Fibroblast of lung (primary cell): ENCODE measurements around the gene IRGQ. TPM values are rescaled to one million over a fixed set of nuclear protein-coding genes. Genes with fewer than 3 reads are reported as not detected.
A peak's percentile ranks its signal among the peaks of the same experiment; 100 is the strongest.

Experiments used
- DNase-seq, 2 donors: peaks; one replicate each; pipeline versions ENCODE4 v3.0.0 to v3.0.0-alpha.2; 2010; ENCODE audit warnings: low read depth in 2 of 2
- H2AFZ ChIP-seq: 2 replicates; pipeline ENCODE4 v1.5.1; 2012; ENCODE audit warnings: low read length, control low read depth, inconsistent platforms
- H3K27ac ChIP-seq: 2 replicates; pipeline ENCODE4 v1.5.1; 2011; ENCODE audit warnings: low read length, control low read depth; ENCODE audit not compliant: insufficient read depth
- H3K27me3 ChIP-seq: 2 replicates; pipeline ENCODE4 v1.5.1; 2011; ENCODE audit warnings: mild to moderate bottlenecking, low read length; ENCODE audit not compliant: control insufficient read depth, insufficient read depth
- H3K36me3 ChIP-seq: 2 replicates; pipeline ENCODE4 v1.5.1; 2011; ENCODE audit warnings: low read length; ENCODE audit not compliant: control insufficient read depth, insufficient read depth
- H3K4me1 ChIP-seq: 2 replicates; pipeline ENCODE4 v1.5.1; 2011; ENCODE audit warnings: low read length; ENCODE audit not compliant: control insufficient read depth, insufficient read depth; ENCODE audit errors: extremely low read depth
- H3K4me2 ChIP-seq: 2 replicates; pipeline ENCODE4 v1.5.1; 2011; ENCODE audit warnings: low read length, control low read depth; ENCODE audit not compliant: insufficient read depth; ENCODE audit errors: extremely low read depth
- H3K4me3 ChIP-seq, 4 experiments: fragments of 200-600 bp in 1 of 4; sonication (generic) in 1 of 4; replicated peaks in 1 of 4; 2 replicates each; pipeline ENCODE4 v1.5.1; 2011 to 2016; ENCODE audit warnings: low read length in 4 of 4, low read depth in 3 of 4, mild to moderate bottlenecking in 3 of 4, control low read depth in 2 of 4, inconsistent platforms in 1 of 4, mixed read lengths in 1 of 4; ENCODE audit not compliant: insufficient read depth in 1 of 4; ENCODE audit errors: control extremely low read depth in 1 of 4
- H3K79me2 ChIP-seq: 2 replicates; pipeline ENCODE4 v1.5.1; 2012; ENCODE audit warnings: mild to moderate bottlenecking, low read length, inconsistent platforms; ENCODE audit not compliant: control insufficient read depth, insufficient read depth
- H3K9ac ChIP-seq: 2 replicates; pipeline ENCODE4 v1.5.1; 2011; ENCODE audit warnings: mild to moderate bottlenecking, low read length, control low read depth; ENCODE audit not compliant: insufficient read depth
- H3K9me3 ChIP-seq: 2 replicates; pipeline ENCODE4 v1.5.1; 2012; ENCODE audit warnings: low read depth, low read length; ENCODE audit not compliant: control insufficient read depth, insufficient read depth
- H4K20me1 ChIP-seq: 2 replicates; pipeline ENCODE4 v1.5.1; 2011; ENCODE audit warnings: low read length; ENCODE audit not compliant: control insufficient read depth, insufficient read depth; ENCODE audit errors: extremely low read depth
- EZH2 ChIP-seq: IDR thresholded peaks from 2 replicates; pipeline ENCODE4 v1.5.1; 2012; ENCODE audit warnings: low read length, control low read depth, mild to moderate bottlenecking; ENCODE audit errors: missing control alignments
- polyA plus RNA-seq, 2 donors: library from polyadenylated mRNA; depleted of rRNA in 1 of 2; stranded (reverse) in 1 of 2; unstranded in 1 of 2; fragments of >200 nt; gene quantifications; 2 replicates each; pipeline ENCODE4 v1.2.1, GENCODE V29; 2011 to 2012; ENCODE audit warnings: missing spikeins in 1 of 2
- total RNA-seq: library from RNA; depleted of rRNA; stranded (reverse); fragments of >200 nt; gene quantifications from 2 replicates; pipeline ENCODE4 v1.2.1, GENCODE V29; 2014
- TF ChIP-seq, protein P1 (sequence below), 2 donors: IDR thresholded peaks in 1 of 2; conservative IDR thresholded peaks in 1 of 2; 1 replicate in 1 of 2; 2 replicates in 1 of 2; pipeline ENCODE4 v1.5.1; 2011 to 2012; ENCODE audit warnings: low read length in 2 of 2, control low read depth in 1 of 2, inconsistent platforms in 1 of 2, low read depth in 1 of 2, mild to moderate bottlenecking in 1 of 2

The IRGQ gene
- total and polyA plus RNA-seq, 2 donors (not counting 1 experiment from before 2014, with no cell fraction given), result 11.7 to 12.2 TPM

DNA sequence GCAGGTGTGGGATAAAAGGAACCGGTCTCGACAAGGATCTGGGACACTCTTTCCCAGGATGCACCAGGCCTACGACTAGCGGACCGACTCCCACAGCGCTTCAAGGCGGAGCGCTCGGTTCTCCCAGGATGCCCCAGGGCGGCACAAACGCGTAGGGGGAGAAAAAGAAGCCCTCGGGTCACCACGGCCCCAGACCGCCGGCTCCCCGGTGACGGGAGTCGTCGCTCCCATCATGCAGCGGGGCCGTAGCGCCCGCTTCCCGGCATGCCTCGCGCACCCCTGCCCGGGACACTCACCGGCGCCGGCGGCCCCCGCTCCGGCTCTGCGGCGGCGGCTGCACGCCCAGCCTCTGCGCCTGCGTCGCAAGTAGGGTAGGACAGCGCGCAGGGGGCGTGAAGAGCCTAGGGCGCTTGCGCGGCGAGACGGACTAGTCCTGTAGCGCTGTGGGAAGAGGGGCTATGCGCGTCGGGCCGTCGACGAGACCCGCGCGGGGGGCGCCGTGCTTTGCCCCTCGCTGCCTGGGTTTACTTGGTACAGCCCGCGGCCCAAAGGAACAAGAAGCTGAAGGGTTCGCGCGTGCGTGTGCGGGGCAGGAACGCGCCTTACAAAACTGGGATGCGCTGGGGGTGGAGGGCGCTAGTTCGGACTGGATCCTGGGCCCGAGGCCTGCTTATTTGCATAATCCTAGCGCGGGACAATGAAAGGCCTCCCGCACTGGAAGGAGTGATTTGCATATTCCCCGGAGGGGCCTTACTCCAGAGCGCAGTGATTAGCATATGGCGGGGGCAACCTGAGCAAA is 23.5 kb upstream of the IRGQ start, which contains the start of gene ZNF428:
Gene ZNF428 (minus strand): TSS at position 368 of the 799 bp plus-strand sequence. CDS start 5,325 bp downstream, outside the sequence.
- Histone ChIP-seq H3K79me2 (peaks cover 13% of the 10 kb centered on the region), H3K4me1 (peaks cover 2% of the 10 kb centered on the region), H2AFZ (peak within 1 kb of the TSS; percentile 89), H3K36me3 (no peaks in the 10 kb centered on the region), H3K27ac (peak within 1 kb of the TSS; percentile 88), H4K20me1 (no peaks in the 10 kb centered on the region), H3K9me3 (no peaks in the 10 kb centered on the region), H3K27me3 (no peaks in the 10 kb centered on the region), H3K9ac (peak within 1 kb of the TSS; percentile 87), H3K4me3 (peak within 1 kb of the TSS; percentile 64 to 86 (median 76)), H3K4me2 (peak within 1 kb of the TSS; percentile 95)
- peak; percentile 85 to 89 for DNase-seq
- TF ChIP-seq EZH2, result no peak

DNA sequence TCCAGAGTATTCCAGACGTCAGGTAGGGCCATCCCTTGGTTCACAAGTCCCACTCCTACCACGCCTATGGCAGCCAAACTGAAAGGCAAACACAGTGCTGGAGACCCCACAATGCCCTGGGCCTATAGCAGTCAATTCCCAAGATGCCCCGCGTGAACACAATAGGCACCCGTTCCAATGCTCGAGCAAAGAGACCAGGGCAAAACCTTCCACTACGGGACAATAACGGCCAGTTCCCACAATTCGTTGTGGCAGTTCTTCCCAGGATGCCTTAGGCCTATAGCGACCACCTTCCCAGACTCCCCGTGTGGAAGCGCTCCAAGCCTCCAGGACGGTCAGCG is 23.0 kb upstream of the IRGQ start:
- peaks cover 13% of the 10 kb centered on the region for H3K79me2 ChIP-seq
- no peaks in the 10 kb centered on the region for H3K36me3 ChIP-seq
- H3K4me3 ChIP-seq, result peak overlapping the region; percentile 64 to 86 (median 76)
- DNase-seq, result no peak
- H2AFZ ChIP-seq, result peak overlapping the region; percentile 86
- H3K4me2 ChIP-seq, result peak overlapping the region; percentile 95
- H3K27ac ChIP-seq, result peak overlapping the region; percentile 88
- no peaks in the 10 kb centered on the region for H3K27me3 ChIP-seq
- no peaks in the 10 kb centered on the region for H3K9me3 ChIP-seq
- no peaks in the 10 kb centered on the region for H4K20me1 ChIP-seq
- TF ChIP-seq EZH2, result no peak
- peaks cover 2% of the 10 kb centered on the region for H3K4me1 ChIP-seq
- H3K9ac ChIP-seq, result peak overlapping the region; percentile 87

DNA sequence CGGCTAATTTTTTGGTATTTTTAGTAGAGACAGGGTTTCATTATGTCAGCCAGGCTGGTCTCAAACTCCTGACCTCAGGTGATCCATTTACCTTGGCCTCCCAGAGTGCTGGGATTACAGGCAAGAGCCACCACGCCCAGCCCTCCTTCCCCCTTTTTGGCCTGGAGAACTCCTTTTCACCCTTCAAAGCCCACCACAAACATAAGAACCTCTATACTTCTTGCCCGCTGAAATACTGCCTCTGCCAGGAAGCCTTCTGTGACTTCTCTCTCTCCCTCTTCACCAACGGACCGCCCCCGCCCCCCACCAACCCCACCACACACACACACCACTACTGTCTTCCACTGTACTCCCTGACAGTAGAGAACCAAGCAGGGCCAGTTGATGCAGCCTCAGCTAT is 21.0 kb upstream of the IRGQ start:
- no peak overlapping the region for H3K27ac ChIP-seq

More for the DNA sequence above, 21.0 kb upstream of the IRGQ start:
- no peak overlapping the region for H3K4me3 ChIP-seq
- no peak overlapping the region for H3K9ac ChIP-seq
- no peak overlapping the region for H3K4me2 ChIP-seq
- no peaks in the 10 kb centered on the region for H3K27me3 ChIP-seq
- no peaks in the 10 kb centered on the region for H3K9me3 ChIP-seq
- DNase-seq, result no peak
- peaks cover 2% of the 10 kb centered on the region for H3K4me1 ChIP-seq
- TF ChIP-seq EZH2, result no peak
- TF ChIP-seq, protein P1, sequence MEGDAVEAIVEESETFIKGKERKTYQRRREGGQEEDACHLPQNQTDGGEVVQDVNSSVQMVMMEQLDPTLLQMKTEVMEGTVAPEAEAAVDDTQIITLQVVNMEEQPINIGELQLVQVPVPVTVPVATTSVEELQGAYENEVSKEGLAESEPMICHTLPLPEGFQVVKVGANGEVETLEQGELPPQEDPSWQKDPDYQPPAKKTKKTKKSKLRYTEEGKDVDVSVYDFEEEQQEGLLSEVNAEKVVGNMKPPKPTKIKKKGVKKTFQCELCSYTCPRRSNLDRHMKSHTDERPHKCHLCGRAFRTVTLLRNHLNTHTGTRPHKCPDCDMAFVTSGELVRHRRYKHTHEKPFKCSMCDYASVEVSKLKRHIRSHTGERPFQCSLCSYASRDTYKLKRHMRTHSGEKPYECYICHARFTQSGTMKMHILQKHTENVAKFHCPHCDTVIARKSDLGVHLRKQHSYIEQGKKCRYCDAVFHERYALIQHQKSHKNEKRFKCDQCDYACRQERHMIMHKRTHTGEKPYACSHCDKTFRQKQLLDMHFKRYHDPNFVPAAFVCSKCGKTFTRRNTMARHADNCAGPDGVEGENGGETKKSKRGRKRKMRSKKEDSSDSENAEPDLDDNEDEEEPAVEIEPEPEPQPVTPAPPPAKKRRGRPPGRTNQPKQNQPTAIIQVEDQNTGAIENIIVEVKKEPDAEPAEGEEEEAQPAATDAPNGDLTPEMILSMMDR (conservative IDR thresholded peaks at IDR 0.05 in 1 of 2, IDR thresholded peaks at IDR 0.05 in 1 of 2; ENCODE audit: low read depth in 1 of 2, low read length in 2 of 2), result no peak
- no peak overlapping the region for H2AFZ ChIP-seq
- H3K36me3 ChIP-seq, result peaks cover 7% of the 10 kb centered on the region
- peaks cover 13% of the 10 kb centered on the region for H3K79me2 ChIP-seq
- no peaks in the 10 kb centered on the region for H4K20me1 ChIP-seq
